Nephron progenitor cell (in vitro differentiated cells): ENCODE measurements around the gene TARBP2.
"Not testable (repeated sequence)": the region's sequence is repeated elsewhere in the genome, so short reads cannot be mapped to it uniquely, and the experiment has no call there.

Source experiments
- DNase-seq: peaks from one replicate; pipeline ENCODE4 v3.0.0; 2021
- H3K27ac Mint-ChIP-seq: 2 replicates; pipeline ENCODE4 v1.8.0; 2021; ENCODE audit warnings: mild to moderate bottlenecking, moderate library complexity, mixed read lengths
- H3K27me3 Mint-ChIP-seq: 2 replicates; pipeline ENCODE4 v1.8.0; 2021; ENCODE audit warnings: mild to moderate bottlenecking, low read depth, mixed read lengths; ENCODE audit not compliant: poor library complexity
- H3K36me3 Mint-ChIP-seq: 2 replicates; pipeline ENCODE4 v1.8.0; 2021; ENCODE audit warnings: low read depth, mixed read lengths
- H3K4me1 Mint-ChIP-seq: 2 replicates; pipeline ENCODE4 v1.8.0; 2021; ENCODE audit warnings: mixed read lengths
- H3K4me3 Mint-ChIP-seq: 2 replicates; pipeline ENCODE4 v1.8.0; 2021; ENCODE audit warnings: mild to moderate bottlenecking, moderate library complexity, mixed read lengths
- H3K9me3 Mint-ChIP-seq: 2 replicates; pipeline ENCODE4 v1.8.0; 2021; ENCODE audit warnings: mild to moderate bottlenecking, moderate library complexity, mixed read lengths
- TF ChIP-seq, protein P1 (sequence below): fragments of 200-600 bp; sonication (generic); IDR thresholded peaks from 2 replicates; pipeline ENCODE4 v1.5.0; 2021; ENCODE audit warnings: antibody characterized with exemption

Gene TARBP2

DNA sequence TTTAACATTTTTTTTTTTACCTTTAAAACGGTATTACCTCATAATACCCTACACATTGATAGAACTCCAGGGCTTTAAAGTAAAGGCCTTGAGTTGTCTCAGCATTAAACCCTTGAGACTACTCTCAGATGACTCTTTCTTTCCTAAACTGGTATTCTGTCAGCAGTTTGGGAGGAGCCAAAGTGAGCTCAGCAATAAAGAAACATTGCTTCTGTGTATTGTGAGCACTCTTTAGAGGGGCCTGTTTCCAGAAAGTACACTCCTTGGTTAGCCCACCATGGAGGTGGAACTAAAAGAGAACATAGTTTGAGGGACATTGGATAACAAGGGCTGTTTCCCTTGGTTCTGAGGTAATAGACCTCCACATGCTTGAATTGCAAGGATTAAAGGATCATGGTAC is 22.2 kb upstream of the TARBP2 start:
- H3K4me3 Mint-ChIP-seq, result no peak overlapping the region
- peaks cover 24% of the 10 kb centered on the region for H3K4me1 Mint-ChIP-seq
- no peak for DNase-seq
- TF ChIP-seq, protein P1, sequence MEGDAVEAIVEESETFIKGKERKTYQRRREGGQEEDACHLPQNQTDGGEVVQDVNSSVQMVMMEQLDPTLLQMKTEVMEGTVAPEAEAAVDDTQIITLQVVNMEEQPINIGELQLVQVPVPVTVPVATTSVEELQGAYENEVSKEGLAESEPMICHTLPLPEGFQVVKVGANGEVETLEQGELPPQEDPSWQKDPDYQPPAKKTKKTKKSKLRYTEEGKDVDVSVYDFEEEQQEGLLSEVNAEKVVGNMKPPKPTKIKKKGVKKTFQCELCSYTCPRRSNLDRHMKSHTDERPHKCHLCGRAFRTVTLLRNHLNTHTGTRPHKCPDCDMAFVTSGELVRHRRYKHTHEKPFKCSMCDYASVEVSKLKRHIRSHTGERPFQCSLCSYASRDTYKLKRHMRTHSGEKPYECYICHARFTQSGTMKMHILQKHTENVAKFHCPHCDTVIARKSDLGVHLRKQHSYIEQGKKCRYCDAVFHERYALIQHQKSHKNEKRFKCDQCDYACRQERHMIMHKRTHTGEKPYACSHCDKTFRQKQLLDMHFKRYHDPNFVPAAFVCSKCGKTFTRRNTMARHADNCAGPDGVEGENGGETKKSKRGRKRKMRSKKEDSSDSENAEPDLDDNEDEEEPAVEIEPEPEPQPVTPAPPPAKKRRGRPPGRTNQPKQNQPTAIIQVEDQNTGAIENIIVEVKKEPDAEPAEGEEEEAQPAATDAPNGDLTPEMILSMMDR, result no peak
- H3K27me3 Mint-ChIP-seq, result no peaks in the 10 kb centered on the region
- H3K27ac Mint-ChIP-seq, result peak overlapping the region; percentile 54
- peaks cover 70% of the 10 kb centered on the region for H3K36me3 Mint-ChIP-seq
- H3K9me3 Mint-ChIP-seq, result no peaks in the 10 kb centered on the region

DNA sequence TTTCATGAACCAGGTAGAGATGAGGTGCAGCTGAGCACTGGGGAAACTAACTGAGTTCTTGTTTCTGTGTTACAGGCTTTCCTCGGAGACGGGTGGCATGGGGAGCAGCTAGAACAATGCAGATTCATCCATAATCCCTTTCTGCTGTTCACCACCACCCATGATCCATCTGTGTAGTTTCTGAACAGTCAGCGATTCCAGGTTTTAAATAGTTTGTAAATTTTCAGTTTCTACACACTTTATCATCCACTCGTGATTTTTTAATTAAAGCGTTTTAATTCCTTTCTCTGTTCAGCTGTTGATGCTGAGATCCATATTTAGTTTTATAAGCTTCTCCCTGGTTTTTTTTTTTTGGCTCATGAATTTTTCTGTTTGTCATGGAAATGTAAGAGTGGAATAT is 21.8 kb upstream of the TARBP2 start:
- Mint-ChIP-seq H3K36me3 (peaks cover 70% of the 10 kb centered on the region), H3K27ac (peak overlapping the region; percentile 78), H3K4me1 (peaks cover 20% of the 10 kb centered on the region), H3K27me3 (no peaks in the 10 kb centered on the region), H3K9me3 (no peaks in the 10 kb centered on the region), H3K4me3 (no peak overlapping the region)
- TF ChIP-seq, protein P1, result no peak
- no peak for DNase-seq

DNA sequence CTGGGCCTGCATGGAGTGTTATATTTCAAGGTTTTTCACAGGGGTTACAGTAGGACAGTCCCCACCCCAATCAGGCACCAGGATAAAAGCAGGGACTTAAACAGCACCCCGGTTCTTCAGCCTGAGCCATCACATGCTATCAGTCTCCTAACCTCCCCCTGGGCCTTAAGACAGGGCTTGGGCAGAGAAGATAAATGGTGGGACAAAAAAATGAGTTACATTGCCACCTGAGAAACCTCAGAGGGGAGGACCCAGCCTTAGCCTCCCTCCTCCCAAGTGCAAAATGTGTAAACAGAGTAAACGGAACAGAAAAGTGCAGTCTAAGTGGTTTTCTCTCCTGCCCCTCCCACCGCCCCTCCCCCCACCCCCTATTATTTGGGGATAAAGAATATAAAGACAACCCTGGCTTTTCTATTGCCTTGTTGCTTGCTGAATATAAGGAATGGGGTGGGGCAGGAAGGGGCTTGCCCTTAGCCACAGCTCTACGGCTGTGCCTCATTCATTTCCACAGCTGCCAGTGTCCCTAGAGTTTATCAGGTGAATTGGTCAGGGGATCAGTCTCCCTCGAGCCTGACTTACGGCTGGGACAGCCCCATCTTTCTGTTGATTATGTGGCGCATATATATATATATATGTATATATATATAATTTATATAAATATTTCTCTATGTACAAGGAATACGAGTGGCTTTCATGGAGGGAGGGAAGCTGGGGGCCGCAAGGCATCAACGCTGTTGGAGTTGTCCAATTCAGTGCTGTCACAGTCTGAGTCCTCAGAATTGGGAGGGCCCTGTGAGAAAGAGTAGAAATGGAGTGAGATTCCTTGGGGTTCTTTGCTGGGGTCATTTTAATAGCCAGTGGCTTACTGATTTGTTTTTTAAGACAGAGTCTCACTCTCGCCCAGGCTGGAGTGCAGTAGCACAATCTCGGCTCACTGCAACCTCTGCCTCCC is 20.3 kb upstream of the TARBP2 start:
- H3K4me3 Mint-ChIP-seq, result no peak overlapping the region
- no peak for DNase-seq
- TF ChIP-seq, protein P1, result no peak
- peaks cover 9% of the 10 kb centered on the region for H3K4me1 Mint-ChIP-seq
- H3K27me3 Mint-ChIP-seq, result no peaks in the 10 kb centered on the region
- H3K36me3 Mint-ChIP-seq, result peaks cover 69% of the 10 kb centered on the region
- no peaks in the 10 kb centered on the region for H3K9me3 Mint-ChIP-seq
- H3K27ac Mint-ChIP-seq, result peak overlapping the region; percentile 69

DNA sequence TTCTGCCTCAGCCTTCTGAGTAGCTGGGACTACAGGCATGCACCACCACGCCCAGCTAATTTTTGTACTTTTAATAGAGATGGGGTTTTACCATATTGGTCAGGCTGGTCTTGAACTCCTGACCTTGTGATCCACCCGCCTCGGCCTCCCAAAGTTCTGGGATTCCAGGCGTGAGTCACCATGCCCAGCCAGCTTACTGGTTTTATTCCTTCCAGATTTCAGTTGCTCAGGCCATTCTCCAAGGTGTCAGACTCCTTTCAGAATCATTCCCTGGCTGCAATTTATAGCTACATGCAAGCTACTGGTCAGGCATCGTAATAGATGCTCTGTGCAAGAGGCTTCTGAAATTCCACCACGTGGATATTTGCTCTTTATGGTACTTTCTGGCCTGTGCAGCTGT is 19.6 kb upstream of the TARBP2 start:
- peak overlapping the region; percentile 93 for H3K27ac Mint-ChIP-seq
- not testable (repeated sequence) for H3K4me3 Mint-ChIP-seq, H3K27me3 Mint-ChIP-seq, H3K9me3 Mint-ChIP-seq, H3K4me1 Mint-ChIP-seq, DNase-seq
- H3K36me3 Mint-ChIP-seq, result peaks cover 64% of the 10 kb centered on the region

DNA sequence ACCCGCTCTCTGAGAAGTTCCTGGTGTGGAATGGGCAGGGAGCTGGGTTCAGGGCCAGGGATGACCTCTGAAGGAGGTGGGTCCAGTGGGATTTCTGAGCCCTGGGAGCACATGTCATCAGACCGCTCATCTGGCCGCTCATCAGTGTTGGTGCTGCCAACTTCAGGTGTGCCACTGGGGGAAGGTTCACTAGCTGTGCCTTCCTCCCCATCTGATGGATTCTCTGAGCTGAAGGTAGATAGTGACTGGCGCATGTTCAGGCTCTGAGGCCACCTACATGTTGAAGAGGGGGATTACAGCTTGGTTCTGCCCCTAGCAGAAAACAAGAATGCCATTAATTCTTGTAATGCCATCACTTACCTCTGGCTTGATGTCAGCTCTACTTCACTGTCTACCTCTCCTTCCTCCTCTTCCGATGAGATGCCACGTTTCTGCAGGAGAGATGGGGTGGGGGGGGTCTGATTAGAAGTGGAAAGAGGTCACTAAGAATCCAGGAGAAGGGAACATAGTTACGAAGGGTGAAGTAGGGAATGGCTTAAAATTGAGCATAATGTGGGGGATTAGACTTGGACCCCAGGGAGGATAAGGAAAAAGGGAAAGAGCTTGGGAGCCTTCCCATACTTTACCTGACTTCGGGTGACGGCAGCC is 19.0 kb upstream of the TARBP2 start:
- TF ChIP-seq, protein P1, result peak; percentile 9
- Mint-ChIP-seq H3K27me3 (no peaks in the 10 kb centered on the region), H3K4me1 (no peaks in the 10 kb centered on the region), H3K4me3 (no peak overlapping the region), H3K36me3 (peaks cover 58% of the 10 kb centered on the region), H3K9me3 (no peaks in the 10 kb centered on the region), H3K27ac (peak overlapping the region; percentile 93)
- DNase-seq, result no peak

DNA sequence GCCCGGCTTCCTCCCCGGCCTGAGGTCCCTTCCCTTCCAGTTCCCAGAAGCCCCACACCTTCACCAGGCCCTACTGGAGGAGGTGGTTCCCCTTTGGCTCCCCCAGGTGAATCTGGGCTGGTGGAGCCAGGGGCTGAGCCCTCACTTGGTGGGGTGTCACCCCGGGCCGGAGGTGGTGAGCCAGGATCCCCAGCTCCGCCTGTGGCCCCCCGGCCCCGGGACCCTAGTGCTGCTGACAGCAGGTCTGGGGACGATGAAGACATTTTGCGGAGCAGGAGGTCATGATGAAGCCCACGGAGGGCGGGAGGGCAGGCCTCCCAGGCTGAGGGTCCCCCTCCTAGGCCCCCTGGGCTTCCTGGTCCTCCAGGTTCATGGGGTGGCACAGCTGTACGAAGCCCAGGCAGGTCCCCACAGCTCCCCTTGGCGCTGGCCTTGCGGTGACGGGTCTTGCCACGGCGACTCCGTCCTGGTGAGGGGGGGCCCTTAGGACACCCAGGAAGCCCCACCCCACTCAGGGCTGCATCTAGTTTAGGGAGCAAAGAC is 18.4 kb upstream of the TARBP2 start:
- TF ChIP-seq, protein P1, result no peak

More for the DNA sequence above, 18.4 kb upstream of the TARBP2 start:
- Mint-ChIP-seq H3K27me3 (no peaks in the 10 kb centered on the region), H3K4me3 (no peak overlapping the region), H3K4me1 (no peaks in the 10 kb centered on the region), H3K27ac (peak overlapping the region; percentile 95), H3K9me3 (no peaks in the 10 kb centered on the region), H3K36me3 (peaks cover 56% of the 10 kb centered on the region)
- no peak for DNase-seq
